Ovary (tissue), 3 donors: Measurements from ENCODE around the gene MIGA1.

Source experiments
- CTCF ChIP-seq, 3 donors: fragments of 450-650 bp in 2 of 3; fragments of 200-600 bp in 1 of 3; IDR thresholded peaks; one replicate each; pipeline versions ENCODE4 v1.5.1 to v1.8.0; 2016 to 2022; ENCODE audit warnings: antibody characterized with exemption in 3 of 3, mild to moderate bottlenecking in 1 of 3
- EP300 ChIP-seq: sonication (generic); formaldehyde crosslinking; IDR thresholded peaks from one replicate; pipeline ENCODE4 v1.6.1; 2017; ENCODE audit warnings: antibody characterized with exemption
- POLR2A ChIP-seq: fragments of 450-650 bp; IDR thresholded peaks from one replicate; pipeline ENCODE4 v1.6.1; 2017; ENCODE audit warnings: antibody characterized with exemption, mild to moderate bottlenecking, moderate library complexity
- donor health status: DM: no; HTN: no; CAD: no.

- TF ChIP-seq CTCF (IDR thresholded peaks at IDR 0.05) = no peak
- no peak for TF ChIP-seq POLR2A
- TF ChIP-seq EP300 = no peak
Observed at GRCh38 chr1:77891200-77891599, 111.8 kb downstream of the MIGA1 start.
